Gastrocnemius medialis (tissue), 4 donors: ENCODE measurements around the gene IFI30. TPM values are rescaled to one million over a fixed set of nuclear protein-coding genes. Genes with fewer than 3 reads are reported as not detected.

Source experiments
- ATAC-seq, 2 donors: fragments of 150-250 bp; one replicate each; pipeline ENCODE4 v1.9.1; 2016
- DNase-seq, 2 donors: peaks; one replicate each; pipeline ENCODE4 v3.0.0-alpha.2; 2019
- H3K27ac ChIP-seq, 4 donors: fragments of 200-600 bp; sonication (generic); 1 replicate in 1 of 4; 2 replicates in 3 of 4; pipeline ENCODE4 v1.5.1; 2016 to 2018; ENCODE audit warnings: mild to moderate bottlenecking in 2 of 4, moderate library complexity in 1 of 4
- H3K27me3 ChIP-seq, 3 donors: fragments of 200-600 bp; sonication (generic) in 2 of 3; 1 replicate in 1 of 3; 2 replicates in 2 of 3; pipeline versions ENCODE4 v1.5.1 to v1.6.0; 2016 to 2019; ENCODE audit warnings: mild to moderate bottlenecking in 1 of 3, moderate library complexity in 1 of 3
- H3K36me3 ChIP-seq, 2 donors: fragments of 200-600 bp; sonication (generic) in 1 of 2; one replicate each; pipeline ENCODE4 v1.5.1; 2017 to 2018
- H3K4me1 ChIP-seq, 2 donors: fragments of 200-600 bp; sonication (generic) in 1 of 2; one replicate each; pipeline ENCODE4 v1.5.1; 2016 to 2017; ENCODE audit warnings: mild to moderate bottlenecking in 2 of 2
- H3K4me3 ChIP-seq, 4 donors: fragments of 200-600 bp; sonication (generic) in 3 of 4; 1 replicate in 1 of 4; 2 replicates in 3 of 4; pipeline ENCODE4 v1.5.1; 2016 to 2019; ENCODE audit warnings: mild to moderate bottlenecking in 2 of 4
- H3K9me3 ChIP-seq, 3 donors: fragments of 200-600 bp; sonication (generic) in 2 of 3; 1 replicate in 1 of 3; 2 replicates in 2 of 3; pipeline ENCODE4 v1.5.1; 2016 to 2019
- CTCF ChIP-seq, 5 experiments: fragments of 450-650 bp in 3 of 5; fragments of 200-600 bp in 2 of 5; sonication (generic) in 2 of 5; IDR thresholded peaks in 4 of 5; conservative IDR thresholded peaks in 1 of 5; 1 replicate in 4 of 5; 2 replicates in 1 of 5; pipeline ENCODE4 v1.5.1; 2016 to 2019; ENCODE audit warnings: antibody characterized with exemption in 5 of 5, mild to moderate bottlenecking in 3 of 5, moderate library complexity in 3 of 5
- POLR2A ChIP-seq, 2 donors: fragments of 450-650 bp; IDR thresholded peaks; one replicate each; pipeline ENCODE4 v1.6.1; 2017; ENCODE audit warnings: antibody characterized with exemption in 2 of 2, mild to moderate bottlenecking in 2 of 2, moderate library complexity in 2 of 2
- in situ Hi-C, 4 donors: fragments of 200-750 bp; cut with MboI; loops; one replicate each; pipeline versions ENCODE4 v1.15.0 to v1.8.0; 2017; ENCODE audit warnings: low sequenced_read_pairs in 4 of 4
- intact Hi-C: fragments of 100-400 bp; cut with DNase I; formaldehyde crosslinking; loops from one replicate; pipeline ENCODE4 v1.15.1; 2023; ENCODE audit warnings: low total_unique reads
- total RNA-seq, 4 donors: library from RNA; depleted of rRNA; stranded (reverse); fragments of >200 nt; gene quantifications; one replicate each; pipeline versions ENCODE4 v1.1.0 to v1.2.3, GENCODE V29; 2016

IFI30 gene
- total RNA-seq, 4 donors from 2014 or later = 3.5 to 20.4 (median 14.0) TPM

- H3K4me1 ChIP-seq = peaks cover 37 to 50% of the 10 kb centered on the region in 2 donors
- no peaks in the 10 kb centered on the region for H3K36me3 ChIP-seq
- no peaks in the 10 kb centered on the region for H3K27me3 ChIP-seq
- DNase-seq (no peak), ATAC-seq (no peak)
- TF ChIP-seq POLR2A (IDR thresholded peaks at IDR 0.05) (no peak), CTCF (IDR thresholded peaks at IDR 0.05 in 4 of 5, conservative IDR thresholded peaks at IDR 0.05 in 1 of 5) (no peak)
- peak overlapping the region in 2 of 4 donors; percentile 78 to 100 for H3K27ac ChIP-seq
- H3K4me3 ChIP-seq = no peak overlapping the region
- intact Hi-C loops (loop anchor here (10.0 kb wide), 1 partner anchor 151 kb away; the partner anchor contains the start of gene ARRDC2), in situ Hi-C loops (no loop called here)
- H3K9me3 ChIP-seq = no peaks in the 10 kb centered on the region
These were observed 18.2 kb upstream of the IFI30 start for GRCh38 chr19:18155095-18156087.

DNA sequence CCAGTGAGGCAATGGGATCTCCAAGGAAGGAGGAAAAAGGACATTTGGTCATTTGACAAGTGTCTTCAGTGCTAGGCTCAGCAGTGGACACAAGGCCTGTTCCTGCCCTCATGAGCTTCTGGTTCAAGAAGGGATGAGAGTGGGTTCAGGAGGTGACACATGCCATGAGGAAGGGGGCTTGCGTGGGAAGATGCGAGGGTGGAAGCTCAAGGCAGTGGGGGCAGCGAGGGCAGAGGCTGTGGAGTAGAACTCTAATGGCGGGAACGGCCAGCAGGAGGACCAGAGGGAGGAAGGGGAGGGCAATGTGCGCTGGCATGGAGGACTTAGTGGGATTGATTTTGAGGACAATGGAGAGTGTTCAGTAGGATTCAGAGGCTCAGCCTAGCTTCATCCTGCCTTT, 17.3 kb upstream of the IFI30 start:
- no peaks in the 10 kb centered on the region for H3K9me3 ChIP-seq
- peaks cover 37 to 57% of the 10 kb centered on the region in 2 donors for H3K4me1 ChIP-seq
- peak overlapping the region; percentile 58 to 100 (median 73) for H3K27ac ChIP-seq
- H3K36me3 ChIP-seq = no peaks in the 10 kb centered on the region
- no peaks in the 10 kb centered on the region for H3K27me3 ChIP-seq
- ATAC-seq (no peak), DNase-seq (no peak)
- no peak for TF ChIP-seq POLR2A (IDR thresholded peaks at IDR 0.05)
- no peak for TF ChIP-seq CTCF (IDR thresholded peaks at IDR 0.05 in 4 of 5, conservative IDR thresholded peaks at IDR 0.05 in 1 of 5)
- intact Hi-C loops = loop anchor here (10.0 kb wide), 1 partner anchor 151 kb away; the partner anchor contains the start of gene ARRDC2
- H3K4me3 ChIP-seq = no peak overlapping the region
- in situ Hi-C loops = no loop called here

- H3K4me1 ChIP-seq = peaks cover 34 to 57% of the 10 kb centered on the region in 2 donors
- intact Hi-C loops (loop anchor here (10.0 kb wide), 1 partner anchor 152 kb away; the partner anchor contains the start of gene ARRDC2), in situ Hi-C loops (no loop called here)
These were observed 16.7 kb upstream of the IFI30 start for GRCh38 chr19:18156841-18157464.

More at GRCh38 chr19:18156841-18157464, 16.7 kb upstream of the IFI30 start:
- peak overlapping the region; percentile 58 to 100 (median 73) for H3K27ac ChIP-seq
- DNase-seq (peak in 1 of 2 donors; percentile 85), ATAC-seq (peak in 1 of 2 donors; percentile 8)
- H3K27me3 ChIP-seq = no peaks in the 10 kb centered on the region
- peaks cover 0 to under 1% of the 10 kb centered on the region in 2 donors for H3K36me3 ChIP-seq
- H3K4me3 ChIP-seq = no peak overlapping the region
- no peaks in the 10 kb centered on the region for H3K9me3 ChIP-seq
- TF ChIP-seq CTCF (IDR thresholded peaks at IDR 0.05 in 4 of 5, conservative IDR thresholded peaks at IDR 0.05 in 1 of 5) (no peak), POLR2A (IDR thresholded peaks at IDR 0.05) (no peak)
